Parathyroid adenoma (tissue), 2 donors: ENCODE measurements around the gene MCM3AP.

ENCODE experiments used
- H2AFZ ChIP-seq: fragments of 300-600 bp; sonication (generic); one replicate; pipeline ENCODE4 v1.7.0; 2017; ENCODE audit warnings: antibody characterized with exemption, mild to moderate bottlenecking
- H3K27ac ChIP-seq: fragments of 300-600 bp; sonication (generic); one replicate; pipeline ENCODE4 v1.7.0; 2017
- H3K27me3 ChIP-seq: fragments of 300-600 bp; sonication (generic); one replicate; pipeline ENCODE4 v1.7.0; 2017; ENCODE audit warnings: low read length; ENCODE audit not compliant: control insufficient read depth, insufficient read depth
- H3K36me3 ChIP-seq: fragments of 300-600 bp; sonication (generic); one replicate; pipeline ENCODE4 v1.7.0; 2017; ENCODE audit warnings: low read length; ENCODE audit not compliant: control insufficient read depth, insufficient read depth
- H3K4me1 ChIP-seq: fragments of 300-600 bp; sonication (generic); one replicate; pipeline ENCODE4 v1.7.0; 2017; ENCODE audit warnings: control low read depth
- H3K4me2 ChIP-seq: fragments of 300-600 bp; sonication (generic); one replicate; pipeline ENCODE4 v1.7.0; 2017; ENCODE audit warnings: low read length
- H3K4me3 ChIP-seq: fragments of 300-600 bp; sonication (generic); one replicate; pipeline ENCODE4 v1.7.0; 2017; ENCODE audit warnings: low read depth, low read length
- H3K79me2 ChIP-seq: fragments of 300-600 bp; sonication (generic); one replicate; pipeline ENCODE4 v1.7.0; 2017; ENCODE audit warnings: control low read depth
- H3K9ac ChIP-seq: fragments of 300-600 bp; sonication (generic); one replicate; pipeline ENCODE4 v1.7.0; 2017; ENCODE audit warnings: mild to moderate bottlenecking
- H3K9me3 ChIP-seq: fragments of 300-600 bp; sonication (generic); one replicate; pipeline ENCODE4 v1.7.0; 2017; ENCODE audit warnings: low read length; ENCODE audit not compliant: control insufficient read depth
- CTCF ChIP-seq: fragments of 300-600 bp; sonication (generic); IDR thresholded peaks from one replicate; pipeline ENCODE4 v1.7.0; 2017; ENCODE audit warnings: antibody characterized with exemption, mild to moderate bottlenecking
- donor health status: primary hyperparathyroidism.

Gene MCM3AP

GRCh38 chr21:46304955-46305354 lies 19.5 kb upstream of the MCM3AP start:
- H3K4me3 ChIP-seq, result no peak overlapping the region
- H3K27me3 ChIP-seq, result no peaks in the 10 kb centered on the region
- no peaks in the 10 kb centered on the region for H3K79me2 ChIP-seq
- H3K9me3 ChIP-seq, result no peaks in the 10 kb centered on the region
- H3K9ac ChIP-seq, result no peak overlapping the region
- no peak overlapping the region for H3K27ac ChIP-seq
- no peak overlapping the region for H3K4me2 ChIP-seq
- no peak for TF ChIP-seq CTCF
- no peaks in the 10 kb centered on the region for H3K4me1 ChIP-seq
- H2AFZ ChIP-seq, result no peak overlapping the region
- H3K36me3 ChIP-seq, result no peaks in the 10 kb centered on the region

- no peak overlapping the region for H3K27ac ChIP-seq
- H3K79me2 ChIP-seq, result no peaks in the 10 kb centered on the region
- no peaks in the 10 kb centered on the region for H3K4me1 ChIP-seq
- H3K4me2 ChIP-seq, result no peak overlapping the region
- no peak overlapping the region for H2AFZ ChIP-seq
- no peak for TF ChIP-seq CTCF
- H3K36me3 ChIP-seq, result no peaks in the 10 kb centered on the region
- H3K9ac ChIP-seq, result no peak overlapping the region
- no peaks in the 10 kb centered on the region for H3K9me3 ChIP-seq
- no peak overlapping the region for H3K4me3 ChIP-seq
- no peaks in the 10 kb centered on the region for H3K27me3 ChIP-seq
These were observed 19.0 kb upstream of the MCM3AP start for GRCh38 chr21:46304437-46304836.

- no peak overlapping the region for H3K4me2 ChIP-seq
These were observed 16.3 kb upstream of the MCM3AP start for GRCh38 chr21:46301759-46302158.

GRCh38 chr21:46299167-46299566 lies 13.8 kb upstream of the MCM3AP start:
- TF ChIP-seq CTCF, result no peak
- no peak overlapping the region for H3K9ac ChIP-seq
- no peaks in the 10 kb centered on the region for H3K36me3 ChIP-seq
- H3K27ac ChIP-seq, result no peak overlapping the region
- no peaks in the 10 kb centered on the region for H3K27me3 ChIP-seq
- H2AFZ ChIP-seq, result no peak overlapping the region
- H3K79me2 ChIP-seq, result no peaks in the 10 kb centered on the region
- no peak overlapping the region for H3K4me2 ChIP-seq
- H3K9me3 ChIP-seq, result no peaks in the 10 kb centered on the region
- no peaks in the 10 kb centered on the region for H3K4me1 ChIP-seq
- no peak overlapping the region for H3K4me3 ChIP-seq

More at GRCh38 chr21:46301759-46302158, 16.3 kb upstream of the MCM3AP start:
- TF ChIP-seq CTCF, result no peak
- Histone ChIP-seq H3K36me3 (no peaks in the 10 kb centered on the region), H3K4me1 (no peaks in the 10 kb centered on the region), H2AFZ (no peak overlapping the region), H3K79me2 (no peaks in the 10 kb centered on the region), H3K27me3 (no peaks in the 10 kb centered on the region), H3K27ac (no peak overlapping the region), H3K9ac (no peak overlapping the region), H3K9me3 (no peaks in the 10 kb centered on the region), H3K4me3 (no peak overlapping the region)
